Left ventricle myocardium superior (tissue), 1 donor: ENCODE measurements around the gene NEXN. TPM values are rescaled to one million over a fixed set of nuclear protein-coding genes. Genes with fewer than 3 reads are reported as not detected.
A peak's percentile ranks its signal among the peaks of the same experiment; 100 is the strongest.

Source experiments
- ATAC-seq: fragments of 200-7000 bp; cut with Tn5 transposase; one replicate; pipeline ENCODE4 v1.9.1; 2020; ENCODE audit warnings: mild to moderate bottlenecking, moderate library complexity
- DNase-seq: peaks from one replicate; pipeline ENCODE4 v3.0.0-alpha.2; 2020
- intact Hi-C: fragments of 100-400 bp; cut with micrococcal nuclease; formaldehyde crosslinking; loops from one replicate; pipeline ENCODE4 v1.11.0; 2022
- long read RNA-seq: library from polyadenylated mRNA; unstranded; transcript quantifications from one replicate; pipeline ENCODE4 v2.0.0, GENCODE V29; 2021
- total RNA-seq: library from RNA; stranded (reverse); fragmentation: NEBNext Ultra II Directional; extraction: Animal tissue kit (Norgen Biotek cat#: 25700); gene quantifications from one replicate; pipeline ENCODE4 v1.2.1, GENCODE V29; 2021
- donor health status: DM: no; HTN: yes; CAD: no; lungs with severe emphysema.

NEXN gene
- total RNA-seq, result 365 TPM
- long read RNA-seq, transcript NEXN-205 (10 exons, 1,456 nt), result major isoform, 5 of 496 reads
- long read RNA-seq, partial matches to known transcripts, result 444 of 496 reads
- long read RNA-seq, other reads (novel, unspliced or antisense), result 41 of 496 reads

GRCh38 chr1:77888081-77888780 lies at the start of gene NEXN:
TSS of gene NEXN (plus strand) at chr1:77888624. CDS start at chr1:77916107, 27,483 bp downstream.
- peak; percentile 94 for DNase-seq
- intact Hi-C loops, result loop anchor here (5.0 kb wide), 1 partner anchor 56 kb away; no protein-coding TSS in a partner anchor
- ATAC-seq, result peak; percentile 91

- ATAC-seq (no peak), DNase-seq (no peak)
- intact Hi-C loops, result no loop called here
Measured at GRCh38 chr1:77841574-77841973, 46.9 kb upstream of the NEXN start.

- intact Hi-C loops, result no loop called here
- no peak for ATAC-seq
- DNase-seq, result no peak
Measured at GRCh38 chr1:77845951-77846350, 42.5 kb upstream of the NEXN start.

- no peak for ATAC-seq
- DNase-seq, result no peak
- intact Hi-C loops, result no loop called here
Measured at GRCh38 chr1:77846966-77847365, 41.5 kb upstream of the NEXN start.

GRCh38 chr1:77847621-77848080 lies 40.8 kb upstream of the NEXN start:
- intact Hi-C loops, result no loop called here
- ATAC-seq, result no peak

GRCh38 chr1:77850082-77850481 lies 38.3 kb upstream of the NEXN start:
- ATAC-seq, result no peak
- intact Hi-C loops, result no loop called here
- no peak for DNase-seq

More at GRCh38 chr1:77847621-77848080, 40.8 kb upstream of the NEXN start:
- no peak for DNase-seq

- intact Hi-C loops, result no loop called here
- no peak for DNase-seq
- ATAC-seq, result no peak
Measured at GRCh38 chr1:77857552-77857951, 30.9 kb upstream of the NEXN start.

GRCh38 chr1:77858725-77859124 lies 29.7 kb upstream of the NEXN start:
- intact Hi-C loops, result no loop called here
- DNase-seq (no peak), ATAC-seq (peak; percentile 22)

GRCh38 chr1:77859248-77859647 lies 29.2 kb upstream of the NEXN start:
- ATAC-seq (no peak), DNase-seq (no peak)
- intact Hi-C loops, result no loop called here

- ATAC-seq (no peak), DNase-seq (no peak)
- intact Hi-C loops, result no loop called here
Measured at GRCh38 chr1:77866296-77866695, 22.1 kb upstream of the NEXN start.

- no peak for ATAC-seq
- no peak for DNase-seq
- intact Hi-C loops, result no loop called here
Measured at GRCh38 chr1:77872645-77873044, 15.8 kb upstream of the NEXN start.

- DNase-seq (no peak), ATAC-seq (no peak)
- intact Hi-C loops, result no loop called here
Measured at GRCh38 chr1:77873461-77873860, 15.0 kb upstream of the NEXN start.

GRCh38 chr1:77874804-77875445 lies 13.5 kb upstream of the NEXN start:
- intact Hi-C loops, result no loop called here
- DNase-seq (no peak), ATAC-seq (no peak)

- DNase-seq, result no peak
- intact Hi-C loops, result no loop called here
- no peak for ATAC-seq
Measured at GRCh38 chr1:77876884-77877283, 11.5 kb upstream of the NEXN start.

GRCh38 chr1:77881061-77881460 lies 7.4 kb upstream of the NEXN start:
- intact Hi-C loops, result no loop called here
- no peak for ATAC-seq
- DNase-seq, result no peak

GRCh38 chr1:77882411-77882810 lies 6.0 kb upstream of the NEXN start:
- no peak for ATAC-seq
- DNase-seq, result no peak
- intact Hi-C loops, result no loop called here

GRCh38 chr1:77888781-77889642 lies 588 bp downstream of the NEXN start:
- intact Hi-C loops, result loop anchor here (5.0 kb wide), 1 partner anchor 57 kb away; no protein-coding TSS in a partner anchor
- ATAC-seq, result peak; percentile 51
- DNase-seq, result no peak

GRCh38 chr1:77889671-77890070 lies 1.2 kb downstream of the NEXN start:
- no peak for DNase-seq
- intact Hi-C loops, result loop anchor here (5.0 kb wide), 1 partner anchor 57 kb away; no protein-coding TSS in a partner anchor
- ATAC-seq, result peak; percentile 20

GRCh38 chr1:77891200-77891599 lies 2.8 kb downstream of the NEXN start:
- intact Hi-C loops, result no loop called here
- ATAC-seq (no peak), DNase-seq (no peak)
